Measurements from ENCODE around the gene TOX2. TPM values are rescaled to one million over a fixed set of nuclear protein-coding genes. Genes with fewer than 3 reads are reported as not detected.

The TOX2 gene, protein sequence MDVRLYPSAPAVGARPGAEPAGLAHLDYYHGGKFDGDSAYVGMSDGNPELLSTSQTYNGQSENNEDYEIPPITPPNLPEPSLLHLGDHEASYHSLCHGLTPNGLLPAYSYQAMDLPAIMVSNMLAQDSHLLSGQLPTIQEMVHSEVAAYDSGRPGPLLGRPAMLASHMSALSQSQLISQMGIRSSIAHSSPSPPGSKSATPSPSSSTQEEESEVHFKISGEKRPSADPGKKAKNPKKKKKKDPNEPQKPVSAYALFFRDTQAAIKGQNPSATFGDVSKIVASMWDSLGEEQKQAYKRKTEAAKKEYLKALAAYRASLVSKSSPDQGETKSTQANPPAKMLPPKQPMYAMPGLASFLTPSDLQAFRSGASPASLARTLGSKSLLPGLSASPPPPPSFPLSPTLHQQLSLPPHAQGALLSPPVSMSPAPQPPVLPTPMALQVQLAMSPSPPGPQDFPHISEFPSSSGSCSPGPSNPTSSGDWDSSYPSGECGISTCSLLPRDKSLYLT
- 0.41 TPM for total RNA-seq

DNA sequence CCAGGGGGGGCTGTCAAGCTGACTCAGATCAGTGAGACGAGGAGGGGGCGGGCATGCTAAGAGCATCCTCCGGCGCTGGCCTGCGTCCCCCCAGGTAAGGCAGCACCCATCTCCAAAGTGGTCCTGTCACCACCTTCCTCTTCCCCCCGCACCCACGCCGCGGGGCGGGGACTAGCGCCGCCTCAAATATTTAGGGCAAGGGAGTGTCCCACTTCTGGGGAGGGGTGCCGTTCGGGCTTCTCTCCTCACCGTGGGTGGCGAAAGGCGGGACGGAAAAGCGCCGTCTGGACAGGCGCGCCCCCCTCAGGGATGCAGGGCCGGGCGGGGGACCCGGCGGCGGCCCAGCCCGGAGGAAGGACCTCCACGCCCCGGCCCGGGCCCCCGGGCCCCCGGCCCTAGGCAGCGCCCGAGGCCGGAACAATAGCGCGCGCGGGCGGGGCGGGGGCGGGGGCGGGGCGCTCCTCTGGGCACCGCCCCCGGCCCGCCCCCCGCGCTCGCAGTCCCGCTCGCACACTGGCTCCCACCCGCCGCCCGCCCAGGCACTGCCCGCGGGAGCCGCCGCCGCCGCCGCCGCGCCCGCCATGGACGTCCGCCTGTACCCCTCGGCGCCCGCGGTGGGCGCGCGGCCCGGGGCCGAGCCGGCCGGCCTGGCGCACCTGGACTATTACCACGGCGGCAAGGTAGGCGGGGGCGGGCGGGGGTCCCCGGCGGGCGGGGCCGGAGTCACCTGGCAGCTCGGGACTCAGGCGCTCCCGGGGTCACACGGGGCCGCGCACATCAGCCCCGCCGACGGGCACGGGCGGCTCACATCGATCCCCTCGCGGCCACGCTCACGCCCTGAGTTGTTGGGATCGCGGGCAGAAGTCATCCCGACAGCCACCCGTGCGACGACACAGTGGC, at the start of gene TOX2:
Gene TOX2 (plus strand): TSS at position 542 of the 900 bp plus-strand sequence. CDS start 40 bp downstream, at position 582.
- DNase-seq (ENCODE audit: low spot score in 2 of 2) (peak; percentile 53 to 64), FAIRE-seq (no peak)

DNA sequence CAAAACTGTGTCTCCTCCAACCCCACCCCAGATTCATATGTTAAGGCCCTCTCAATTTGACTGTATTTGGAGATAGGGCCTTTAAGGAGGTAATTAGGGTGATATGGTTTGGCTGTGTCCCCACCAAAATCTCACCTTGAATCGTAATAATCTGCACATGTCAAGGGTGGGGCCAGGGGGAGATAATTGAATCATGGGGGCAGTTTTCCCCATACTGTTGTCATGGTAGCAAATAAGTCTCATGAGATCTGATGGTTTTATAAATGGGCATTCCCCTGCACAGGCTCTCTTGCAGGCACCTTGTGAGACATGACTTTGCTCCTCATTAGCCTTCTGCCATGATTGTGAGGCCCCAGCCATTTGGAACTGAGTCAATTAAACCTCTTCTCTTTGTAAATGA, 46.6 kb upstream of the TOX2 start:
- no peak for FAIRE-seq

DNA sequence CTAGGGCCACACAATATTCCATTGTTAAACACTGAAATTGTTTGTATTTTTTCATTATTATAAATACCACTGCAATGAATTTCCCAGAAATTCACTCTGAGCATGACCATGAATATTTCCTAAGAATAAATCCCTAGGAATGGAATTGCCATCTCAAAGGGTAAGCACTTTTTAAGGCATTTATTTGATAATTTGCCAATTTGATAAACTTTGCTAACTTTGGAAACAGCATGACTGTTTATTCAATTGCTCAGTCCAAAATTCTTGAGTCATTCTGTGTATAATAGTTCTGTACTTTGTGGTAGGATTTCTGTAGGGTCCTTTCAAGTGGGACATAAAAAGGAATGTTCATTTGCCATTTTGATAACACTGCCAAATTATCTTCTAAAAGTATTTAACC, 44.2 kb upstream of the TOX2 start:
- no peak for FAIRE-seq
- DNase-seq (ENCODE audit: low spot score in 2 of 2) = no peak

More for the DNA sequence above, 46.6 kb upstream of the TOX2 start:
- DNase-seq (ENCODE audit: low spot score in 2 of 2) = no peak

DNA sequence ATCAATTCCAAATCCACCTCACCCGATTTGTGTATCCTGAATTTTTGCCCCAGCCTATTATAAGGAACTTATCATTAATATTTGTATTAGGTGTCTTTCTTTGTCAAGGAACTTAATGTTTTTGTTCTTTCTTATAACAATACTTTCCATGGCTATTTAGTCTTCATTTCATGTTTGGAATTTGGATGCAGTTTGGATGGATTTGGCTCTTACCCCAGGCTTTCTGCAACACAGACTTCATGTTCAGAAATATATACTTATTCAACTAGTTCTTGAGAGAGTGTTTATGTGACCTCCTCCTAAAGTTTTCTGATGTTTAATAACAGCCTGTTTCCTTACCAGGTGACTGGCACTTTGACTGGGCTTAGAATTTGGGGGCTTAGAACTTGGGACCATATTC, 35.9 kb upstream of the TOX2 start:
- DNase-seq (ENCODE audit: low spot score in 2 of 2) (no peak), FAIRE-seq (no peak)

DNA sequence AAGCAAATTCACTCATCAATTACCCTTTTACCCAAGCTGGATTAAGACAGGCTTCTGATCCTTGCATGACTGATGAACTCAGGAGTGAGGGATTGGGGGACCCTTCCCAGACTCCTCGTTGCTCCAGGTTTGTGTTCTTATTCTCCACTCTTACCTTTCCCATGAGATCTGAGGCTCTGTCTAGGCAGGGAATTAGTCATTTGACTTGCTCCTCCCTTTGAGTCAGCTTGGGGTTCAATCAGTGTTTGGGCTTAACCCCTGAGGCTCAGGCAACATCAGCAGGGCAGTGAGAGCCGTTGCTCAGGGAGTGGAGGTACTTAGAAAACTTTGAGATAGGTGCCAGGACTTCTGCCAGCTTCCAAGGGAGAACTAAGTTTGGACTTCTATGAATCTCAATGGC, 20.7 kb upstream of the TOX2 start:
- FAIRE-seq (no peak), DNase-seq (ENCODE audit: low spot score in 2 of 2) (no peak)

DNA sequence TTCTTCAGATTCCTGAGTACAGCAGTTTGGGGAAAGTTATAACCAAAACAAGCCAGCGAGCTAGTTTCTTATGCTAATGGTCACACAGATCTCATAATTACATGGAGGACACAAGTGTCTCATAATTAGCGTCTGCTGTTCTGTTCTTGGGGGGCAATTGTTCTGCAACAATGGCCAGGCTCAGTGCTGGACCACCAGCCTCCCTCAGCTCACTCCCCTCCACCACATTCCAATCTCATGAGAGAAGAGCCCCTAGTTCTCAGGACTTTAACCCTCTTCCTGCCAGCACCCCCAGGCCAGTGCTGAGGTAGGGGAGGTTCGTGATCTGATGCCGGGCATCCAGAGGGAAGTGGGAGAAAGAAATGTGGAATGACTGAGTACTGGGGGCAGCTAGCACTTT, 20.2 kb upstream of the TOX2 start:
- DNase-seq (ENCODE audit: low spot score in 2 of 2) (no peak), FAIRE-seq (no peak)

DNA sequence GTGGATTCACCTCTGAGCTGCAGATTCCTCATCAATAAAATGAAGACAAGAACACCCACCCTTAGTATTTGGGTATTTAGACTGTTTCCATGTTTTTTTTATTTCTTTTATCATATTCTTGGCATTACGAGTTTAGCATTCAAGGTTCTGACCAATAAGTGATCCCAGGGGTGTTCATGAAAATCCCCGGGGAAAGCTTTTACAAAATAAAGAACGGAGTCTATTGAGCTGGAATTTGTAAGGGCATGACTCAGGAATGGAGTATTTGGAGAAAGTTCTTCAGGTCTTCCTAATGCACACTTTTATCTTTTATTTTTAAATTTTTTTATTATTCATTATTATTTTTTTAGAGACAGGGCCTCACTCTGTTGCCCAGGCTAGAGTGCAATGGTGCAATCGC, 19.4 kb upstream of the TOX2 start:
- no peak for FAIRE-seq
- DNase-seq (ENCODE audit: low spot score in 2 of 2) = no peak

DNA sequence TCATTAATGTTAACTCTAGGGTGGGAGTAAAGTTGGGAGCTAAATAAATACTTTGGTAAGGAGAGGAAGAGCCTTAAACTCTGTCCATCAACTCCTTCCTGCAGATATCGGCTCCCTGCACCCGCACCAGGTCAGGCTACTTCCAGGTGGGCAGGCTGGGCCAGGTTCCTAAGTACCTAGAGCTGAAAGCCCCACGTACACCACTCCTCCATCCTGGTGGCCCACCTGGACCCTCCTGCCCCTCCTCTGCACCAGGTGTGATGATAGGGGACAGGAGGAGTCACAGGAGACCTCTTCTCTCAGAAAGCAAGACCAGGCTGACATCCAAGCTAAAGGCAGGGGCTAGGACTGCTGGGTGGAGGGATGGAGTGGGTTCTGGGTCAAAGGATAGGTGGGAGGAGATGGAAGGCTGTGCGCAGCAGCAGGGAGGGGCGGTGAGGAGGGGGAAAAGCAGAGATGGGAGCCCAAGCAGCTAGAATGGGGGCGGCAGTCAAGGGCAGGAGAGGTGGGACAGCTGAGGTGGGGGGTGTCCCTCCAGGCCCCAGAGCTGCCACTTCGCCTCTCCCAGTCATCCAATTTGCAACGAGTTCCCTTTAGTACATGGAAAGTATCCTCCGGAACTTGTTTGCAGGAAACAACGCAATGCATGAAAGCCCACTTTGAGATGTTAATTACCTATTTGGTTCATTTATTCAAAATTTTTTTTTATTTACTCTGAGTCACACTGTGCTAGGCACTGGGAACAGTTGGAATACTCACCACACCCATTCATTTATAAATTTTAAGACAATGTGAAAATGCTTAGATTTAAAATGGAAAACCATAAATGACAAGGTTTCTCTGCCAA, 15.2 kb upstream of the TOX2 start:
- no peak for FAIRE-seq
- no peak for DNase-seq (ENCODE audit: low spot score in 2 of 2)

DNA sequence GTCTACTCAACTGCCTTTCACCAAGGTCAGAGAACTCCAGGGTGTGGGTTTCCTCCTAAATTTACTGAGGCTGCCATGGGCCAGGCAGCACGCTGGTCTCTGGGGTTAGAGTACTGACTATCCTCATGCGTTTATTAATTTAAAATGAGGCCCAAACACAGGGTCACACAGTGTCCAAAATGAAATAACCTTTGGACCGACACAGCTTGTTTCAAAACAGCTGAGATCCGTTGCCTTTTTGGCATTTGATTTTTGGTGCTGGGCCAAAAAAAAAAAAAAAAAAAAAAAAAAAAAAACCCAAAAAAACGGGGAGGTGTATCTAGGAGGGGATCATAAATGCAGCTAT, 14.6 kb upstream of the TOX2 start:
- no peak for FAIRE-seq

DNA sequence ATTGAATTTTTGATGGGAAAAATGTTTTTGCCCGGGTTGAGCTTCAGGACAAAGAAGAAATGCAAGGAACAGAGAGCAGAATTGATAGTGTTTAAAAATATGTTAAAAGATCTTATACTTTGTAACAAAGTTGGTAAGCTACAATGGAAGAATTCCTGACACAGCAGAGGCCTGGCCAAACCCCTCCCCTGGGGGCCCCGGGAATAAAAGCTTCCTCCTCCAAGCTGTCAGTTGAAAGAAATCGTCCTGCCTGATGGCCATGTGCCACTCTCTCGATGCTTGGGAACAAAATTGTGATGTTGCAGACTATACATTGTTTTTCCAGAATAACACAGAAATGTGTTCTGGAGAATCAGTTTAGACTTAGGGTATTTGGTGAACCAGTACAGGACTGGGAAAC, 14.2 kb upstream of the TOX2 start:
- FAIRE-seq = no peak
- no peak for DNase-seq (ENCODE audit: low spot score in 2 of 2)

More for the DNA sequence above, 14.6 kb upstream of the TOX2 start:
- DNase-seq (ENCODE audit: low spot score in 2 of 2) = no peak

DNA sequence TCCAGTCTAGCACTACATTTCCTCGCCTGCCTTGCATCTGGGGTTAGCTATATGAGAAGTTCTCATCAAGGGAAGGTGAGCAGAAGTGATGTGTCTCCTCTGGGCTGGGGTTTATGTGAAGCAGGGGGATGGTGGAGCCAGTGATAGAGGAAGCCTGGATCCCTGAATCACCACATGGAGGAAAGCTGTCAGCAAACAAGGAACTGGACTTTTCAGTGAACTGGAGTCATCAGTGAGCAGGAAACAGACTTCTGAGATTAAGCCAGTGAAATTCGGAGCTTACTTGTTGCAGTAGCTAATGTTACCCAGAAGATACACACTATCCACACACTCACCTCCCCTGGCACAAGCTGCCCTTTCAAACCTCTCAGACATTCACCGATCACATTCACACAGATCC, 13.4 kb upstream of the TOX2 start:
- FAIRE-seq (no peak), DNase-seq (ENCODE audit: low spot score in 2 of 2) (no peak)

DNA sequence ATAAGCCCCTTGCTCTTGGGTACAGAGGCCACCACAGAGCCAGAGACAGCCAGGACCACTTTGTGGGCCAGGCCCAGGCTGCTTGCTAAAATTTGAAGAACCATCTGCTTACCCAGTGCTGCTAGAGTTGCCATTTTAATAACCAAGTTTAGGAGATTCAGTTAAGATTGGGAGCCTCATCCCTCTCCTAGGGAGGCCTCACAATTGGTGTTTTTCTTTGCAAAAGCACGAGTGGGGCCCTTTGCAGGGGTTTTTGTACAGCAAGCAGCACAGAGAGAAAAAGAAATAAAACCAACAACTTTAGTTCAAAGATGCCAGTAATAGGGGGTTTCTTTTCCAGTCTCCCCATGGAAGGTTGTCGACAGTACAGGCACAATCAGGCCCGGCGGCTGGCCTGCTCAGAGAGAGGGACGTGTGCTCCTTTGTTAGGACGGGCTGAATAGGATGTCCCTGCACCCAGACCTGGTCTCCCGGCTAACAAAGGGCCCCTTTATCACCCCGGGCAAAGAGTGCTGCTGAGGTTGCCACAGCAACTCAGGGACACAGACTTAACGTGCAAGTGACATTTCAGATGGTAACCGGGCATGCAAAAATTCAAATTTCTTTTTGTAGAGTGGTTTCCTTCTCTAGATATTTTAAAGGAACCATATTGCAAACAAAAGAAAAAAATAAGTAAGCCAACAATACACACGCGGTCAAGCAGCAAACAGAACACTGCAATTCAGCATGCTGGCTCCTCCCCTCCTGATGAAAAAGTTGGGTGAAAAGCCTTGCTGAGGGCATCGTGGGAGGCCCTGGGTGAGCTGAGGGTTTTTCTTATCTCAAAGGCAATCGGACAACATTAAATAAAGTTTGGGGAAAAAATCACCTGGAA, 10.5 kb upstream of the TOX2 start:
- FAIRE-seq (no peak), DNase-seq (ENCODE audit: low spot score in 2 of 2) (no peak)

DNA sequence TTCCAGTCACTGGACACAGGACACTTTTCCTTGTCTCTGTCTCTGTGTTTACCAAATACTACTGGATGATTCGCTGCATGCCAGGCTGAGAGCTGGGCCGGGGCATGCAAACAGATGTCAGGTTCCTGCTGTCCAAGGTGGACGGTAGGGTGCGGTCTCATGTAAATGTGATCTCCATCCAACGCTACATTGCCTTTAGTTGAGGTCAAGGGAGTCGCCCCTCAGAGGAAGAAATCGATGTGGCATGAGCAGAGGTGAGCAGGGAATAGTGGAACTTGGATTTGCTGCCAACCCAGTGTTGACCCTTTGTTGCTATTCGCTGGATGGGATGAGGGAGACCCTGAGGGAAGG, 9.8 kb upstream of the TOX2 start:
- FAIRE-seq (no peak), DNase-seq (ENCODE audit: low spot score in 2 of 2) (no peak)

DNA sequence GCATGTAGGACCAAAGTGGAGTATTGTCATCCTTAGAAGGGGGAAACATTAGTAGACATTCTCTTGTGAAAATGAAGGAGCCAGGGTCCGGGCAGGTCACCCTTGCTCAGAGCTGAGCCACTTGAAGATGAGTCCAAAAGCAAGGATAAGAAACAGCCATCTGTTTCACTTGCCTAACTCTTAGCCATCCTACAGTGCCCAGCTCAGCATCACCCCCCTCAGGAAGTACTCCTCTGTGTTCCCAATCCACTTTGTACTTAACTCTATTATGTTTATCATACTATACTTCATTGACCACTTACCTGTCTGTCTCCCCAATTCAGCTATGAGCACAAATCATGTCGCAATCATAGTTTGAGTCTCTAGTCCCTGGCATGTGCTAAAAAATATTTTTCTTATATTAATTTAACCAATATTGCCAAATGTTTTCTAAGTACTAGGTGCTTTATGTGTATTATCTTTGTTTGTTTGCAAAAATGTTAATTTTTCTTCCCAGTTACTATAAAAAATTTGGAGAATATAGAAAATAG, 8.1 kb upstream of the TOX2 start:
- no peak for FAIRE-seq

DNA sequence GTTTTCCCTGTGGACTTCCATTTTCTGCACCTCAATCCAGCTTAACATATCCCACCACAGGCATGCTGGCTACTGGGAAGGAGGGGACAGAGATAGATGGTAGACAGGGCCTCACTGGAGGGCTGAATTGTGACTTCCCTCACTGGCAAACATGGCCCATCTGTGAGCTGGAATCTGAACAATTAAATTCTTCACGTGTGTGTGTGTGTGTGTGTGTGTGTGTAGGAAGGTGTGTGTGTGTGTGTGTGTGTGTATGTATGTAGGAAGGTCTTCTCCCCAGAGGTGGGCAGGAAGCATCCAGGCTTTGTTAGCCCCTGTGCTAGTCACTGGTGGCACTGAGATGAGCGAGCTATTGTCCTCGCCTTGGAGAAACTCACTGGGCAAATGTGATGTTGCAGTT, 5.4 kb upstream of the TOX2 start:
- no peak for FAIRE-seq
- no peak for DNase-seq (ENCODE audit: low spot score in 2 of 2)

More for the DNA sequence above, 8.1 kb upstream of the TOX2 start:
- no peak for DNase-seq (ENCODE audit: low spot score in 2 of 2)

DNA sequence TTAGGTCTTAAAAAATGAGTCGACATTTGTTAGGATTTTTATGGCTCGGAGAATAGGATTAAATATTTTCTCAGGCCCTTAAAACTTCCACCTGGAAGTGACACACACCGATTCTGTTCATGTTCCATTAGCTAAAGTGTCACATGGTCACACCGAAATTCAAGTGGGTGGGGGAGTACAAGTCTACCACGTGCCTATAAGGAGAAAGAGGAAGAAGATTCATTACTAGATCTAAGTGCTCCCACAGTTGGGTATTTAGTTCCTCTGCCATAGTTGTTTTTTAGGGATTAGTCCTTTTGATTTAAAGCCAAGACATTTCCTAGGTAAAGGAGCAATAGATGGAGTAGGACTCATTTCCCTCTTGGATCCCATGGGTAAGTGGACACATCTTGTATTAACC, 4.9 kb upstream of the TOX2 start:
- no peak for FAIRE-seq
- DNase-seq (ENCODE audit: low spot score in 2 of 2) = no peak

DNA sequence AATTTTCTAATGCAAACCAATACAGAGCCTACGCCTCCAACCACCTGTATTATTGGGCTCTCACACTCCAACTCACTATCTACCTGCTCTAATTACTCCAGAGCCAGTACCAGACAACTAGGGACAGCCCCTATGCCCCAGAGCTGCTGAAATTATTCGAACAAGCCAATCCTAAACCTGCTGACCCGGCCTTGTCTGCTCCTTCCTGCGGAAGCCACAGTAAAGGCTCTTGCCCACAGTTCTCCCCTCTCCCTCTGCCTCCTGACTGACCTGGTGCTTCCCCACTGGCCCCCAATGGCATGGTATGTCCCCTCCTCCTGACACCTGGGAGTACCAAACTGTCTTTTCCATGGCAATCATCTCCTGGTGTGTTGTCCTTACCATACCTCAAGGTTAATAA, 4.1 kb upstream of the TOX2 start:
- FAIRE-seq (no peak), DNase-seq (ENCODE audit: low spot score in 2 of 2) (no peak)

DNA sequence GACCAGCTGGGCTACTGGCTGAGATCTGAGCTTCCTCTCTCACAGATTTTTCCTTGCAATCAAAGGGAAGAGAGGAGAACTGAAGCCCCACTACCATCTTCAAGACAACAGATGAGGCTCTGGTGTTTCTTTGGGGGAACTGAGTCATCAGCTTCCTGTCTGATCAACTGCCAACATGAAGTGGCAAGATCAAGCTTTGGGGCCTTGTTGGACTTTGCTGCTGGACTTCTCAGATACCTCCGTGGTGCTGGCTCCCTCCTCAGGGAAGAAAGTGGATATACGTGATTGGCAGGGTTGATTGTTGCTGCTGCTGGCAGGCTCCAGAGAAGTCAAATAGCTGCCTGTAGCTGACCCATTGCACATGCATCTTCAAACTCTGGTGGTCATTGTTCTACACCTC, 3.6 kb upstream of the TOX2 start:
- FAIRE-seq (no peak), DNase-seq (ENCODE audit: low spot score in 2 of 2) (no peak)

DNA sequence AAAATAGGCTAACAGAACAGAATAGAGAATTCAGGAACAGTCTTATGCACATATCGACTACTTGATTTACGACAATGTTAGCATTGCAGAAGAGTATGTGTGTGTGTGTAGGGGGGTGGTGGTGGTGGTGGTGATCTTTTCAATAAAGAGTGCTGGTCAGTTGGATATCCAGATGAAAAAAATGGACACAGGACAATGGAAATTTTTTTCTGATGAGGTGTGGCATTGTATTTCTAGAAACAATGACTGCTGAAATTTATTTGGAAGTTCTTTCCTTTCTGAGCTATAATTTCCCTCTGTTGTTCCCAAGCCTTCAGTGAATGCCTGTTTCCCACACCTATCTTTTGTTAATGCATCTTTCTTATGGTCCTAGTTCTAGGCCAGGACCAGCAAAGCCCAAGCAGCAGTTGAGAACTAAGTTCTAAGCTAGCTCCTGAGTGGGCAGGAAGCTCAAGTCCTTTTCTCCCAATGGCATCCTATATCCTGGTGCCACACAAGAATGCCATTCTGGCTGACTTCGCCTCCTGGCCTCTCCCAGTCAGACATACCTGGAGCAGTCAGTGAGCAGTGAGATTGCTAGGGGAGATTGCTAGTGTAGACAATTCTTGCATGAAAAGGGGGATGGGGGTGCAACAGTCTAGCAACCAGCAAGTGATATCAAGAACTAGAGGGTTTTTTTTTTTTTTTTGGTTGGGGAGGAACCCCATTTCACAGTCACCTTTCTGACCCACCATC, 1.2 kb upstream of the TOX2 start:
- no peak for FAIRE-seq
- no peak for DNase-seq (ENCODE audit: low spot score in 2 of 2)

Data from frontal cortex (tissue), 4 donors.